ENCODE data around the gene PDCD7.
"Not testable (repeated sequence)": the region's sequence is repeated elsewhere in the genome, so short reads cannot be mapped to it uniquely, and the experiment has no call there.

Gene PDCD7

DNA sequence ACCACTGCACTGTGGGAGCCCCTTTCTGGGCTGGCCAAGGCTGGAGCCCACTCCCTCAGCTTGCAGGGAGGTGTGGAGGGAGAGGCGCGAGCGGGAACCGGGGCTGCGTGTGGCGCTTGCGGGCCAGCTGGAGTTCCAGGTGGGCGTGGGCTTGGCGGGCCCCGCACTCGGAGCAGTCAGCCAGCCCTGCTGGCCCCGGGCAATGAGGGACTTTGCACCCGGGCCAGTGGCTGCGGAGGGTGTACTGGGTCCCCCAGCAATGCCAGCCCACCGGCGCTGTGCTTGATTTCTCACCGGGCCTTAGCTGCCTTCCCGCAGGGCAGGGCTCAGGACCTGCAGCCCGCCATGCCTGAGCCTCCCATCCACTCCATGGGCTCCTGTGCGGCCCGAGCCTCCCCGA lies 58.7 kb downstream of the PDCD7 start:
- DNase-seq (ENCODE audit: low read depth in 3 of 3): not testable (repeated sequence)

DNA sequence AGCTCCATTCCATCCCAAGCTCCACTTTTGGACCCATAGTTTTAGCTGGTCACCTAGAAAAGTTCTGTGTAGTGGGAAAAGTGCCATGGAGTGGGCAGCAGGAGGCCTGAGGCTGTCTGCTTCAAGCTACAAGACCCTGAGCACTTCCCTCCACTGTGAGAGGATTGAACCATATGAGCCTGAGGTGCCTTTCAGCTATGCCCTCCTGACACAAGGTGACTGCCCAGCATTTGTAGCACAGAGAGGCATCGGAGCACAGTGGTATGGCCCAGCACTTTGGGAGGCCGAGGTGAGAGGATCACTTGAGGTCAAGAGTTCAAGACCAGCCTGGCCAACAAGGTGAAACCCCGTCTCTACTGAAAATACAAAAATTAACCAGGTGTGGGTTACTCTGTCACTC lies 61.0 kb downstream of the PDCD7 start:
- DNase-seq (ENCODE audit: low read depth in 3 of 3): no peak

GRCh38 chr15:65072027-65072426 lies 61.6 kb downstream of the PDCD7 start:
- DNase-seq (ENCODE audit: low read depth in 3 of 3): no peak

DNA sequence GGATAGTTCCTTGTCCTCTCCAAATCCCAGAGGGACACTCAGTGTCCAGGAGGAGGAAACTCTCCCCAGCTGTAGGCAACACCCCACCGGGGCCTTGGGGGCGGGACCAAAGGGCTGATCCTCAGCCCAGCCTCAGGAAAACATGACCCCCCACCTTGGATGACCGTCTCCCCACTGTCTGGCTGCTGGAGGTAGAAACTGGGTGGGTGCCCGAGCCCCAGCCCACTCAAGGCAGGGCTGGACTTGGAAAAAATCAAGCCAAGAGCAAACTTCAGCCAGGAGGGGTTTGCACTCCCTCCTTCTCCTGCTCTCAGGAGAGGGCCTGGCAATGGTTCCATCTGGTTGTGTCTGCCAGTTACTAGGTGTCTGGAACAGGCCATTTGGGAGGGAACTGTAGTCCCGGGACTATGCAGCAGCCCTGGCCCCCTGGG lies 62.2 kb downstream of the PDCD7 start:
- no peak for DNase-seq (ENCODE audit: low read depth in 3 of 3)

DNA sequence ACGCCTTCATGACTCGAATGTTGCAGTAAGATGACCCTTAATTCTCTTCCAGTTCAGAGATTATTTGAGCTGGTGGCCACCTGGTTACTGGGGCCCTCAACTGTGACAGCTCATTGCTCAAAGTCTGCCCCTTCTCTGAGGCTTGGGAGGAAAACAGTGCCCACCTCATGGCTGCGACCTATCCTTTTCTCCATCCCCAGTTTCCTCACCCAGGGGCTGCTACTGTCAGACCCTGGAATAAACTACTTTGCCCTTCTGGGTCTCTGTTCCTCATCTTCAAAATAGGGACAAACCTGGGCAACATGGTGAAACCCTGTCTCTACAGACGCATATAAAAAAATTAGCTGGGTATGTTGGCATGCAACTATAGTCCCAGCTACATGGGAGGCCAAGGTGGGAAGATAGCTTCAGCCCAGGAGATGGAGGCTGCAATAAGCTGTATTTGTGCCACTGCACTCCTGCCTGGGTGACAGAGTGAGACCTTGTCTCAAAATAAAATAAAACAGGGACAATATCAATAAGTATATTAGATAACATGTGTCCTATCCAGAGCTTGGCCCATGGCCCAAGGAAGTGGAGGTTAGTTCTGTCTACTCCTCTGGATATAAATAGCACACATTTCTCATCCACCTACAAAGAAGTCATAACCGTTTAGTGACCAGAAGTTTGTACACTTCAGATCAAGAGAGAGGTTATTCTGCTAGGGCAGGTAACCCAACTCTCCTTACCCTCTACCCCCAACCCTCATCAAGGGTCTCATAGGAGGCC lies 63.6 kb downstream of the PDCD7 start:
- DNase-seq (ENCODE audit: low read depth in 3 of 3): no peak

DNA sequence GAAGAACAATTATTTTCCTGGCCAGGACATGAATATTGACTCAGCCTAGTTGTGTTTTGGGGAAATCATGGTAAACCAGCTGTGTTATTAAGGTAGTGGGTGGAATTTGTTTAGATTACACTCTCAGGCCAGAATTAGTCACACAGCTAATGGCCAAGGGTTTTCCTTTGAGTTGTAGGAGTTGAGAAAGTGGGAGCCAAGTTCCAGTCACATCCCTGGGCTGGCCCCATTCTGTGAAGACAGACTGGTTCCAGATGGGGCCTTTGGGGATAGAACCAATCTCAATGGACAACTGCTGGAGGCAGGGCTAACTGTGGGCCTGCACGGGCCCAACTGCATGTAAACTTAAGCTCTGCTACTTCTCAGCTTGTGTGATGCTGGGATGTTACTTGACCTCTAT lies 64.4 kb downstream of the PDCD7 start:
- no peak for DNase-seq (ENCODE audit: low read depth in 3 of 3)

DNA sequence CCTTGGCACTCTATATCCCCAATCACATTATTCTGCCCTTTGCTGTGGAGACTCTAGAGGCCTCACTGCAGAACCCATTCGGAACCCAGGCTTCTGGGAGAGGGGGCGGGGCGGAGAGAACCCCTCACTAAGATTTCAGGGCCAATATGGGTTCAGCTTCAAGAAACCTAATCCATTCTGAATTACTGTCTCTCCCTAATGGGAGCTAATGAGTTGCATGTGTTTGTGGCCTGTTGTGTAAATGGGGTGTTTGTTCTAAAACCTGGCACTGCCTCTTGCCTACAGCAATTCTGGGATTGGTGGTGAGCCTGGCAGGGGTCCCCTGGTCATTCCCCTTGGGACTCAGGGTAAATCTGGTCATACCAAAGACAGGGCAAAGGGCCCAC lies 65.2 kb downstream of the PDCD7 start:
- no peak for DNase-seq (ENCODE audit: low read depth in 3 of 3)

GRCh38 chr15:65067645-65068402 lies 65.8 kb downstream of the PDCD7 start, which contains the start of gene RASL12:
Gene RASL12, minus strand, starts transcription at chr15:65067991. Its CDS starts 156 bp downstream, at chr15:65067835.
- no peak for DNase-seq (ENCODE audit: low read depth in 3 of 3)
